Skeletal muscle satellite cell (primary cell): ENCODE measurements around the gene ALOX15B.
A peak's percentile ranks its signal among the peaks of the same experiment; 100 is the strongest.

Source experiments
- H3K27me3 ChIP-seq: 2 replicates; pipeline ENCODE4 v1.7.0; 2013; ENCODE audit warnings: low read length; ENCODE audit not compliant: control insufficient read depth, insufficient read depth
- H3K36me3 ChIP-seq: 2 replicates; pipeline ENCODE4 v1.7.0; 2013; ENCODE audit warnings: mild to moderate bottlenecking, control low read depth, low read length; ENCODE audit not compliant: insufficient read depth
- H3K4me1 ChIP-seq: 2 replicates; pipeline ENCODE4 v1.7.0; 2013; ENCODE audit warnings: low read length; ENCODE audit not compliant: control insufficient read depth, insufficient read depth
- H3K4me2 ChIP-seq: 2 replicates; pipeline ENCODE4 v1.7.0; 2013; ENCODE audit warnings: mild to moderate bottlenecking, low read length
- H3K4me3 ChIP-seq: 2 replicates; pipeline ENCODE4 v1.7.0; 2013; ENCODE audit warnings: low read length
- H3K9ac ChIP-seq: 2 replicates; pipeline ENCODE4 v1.7.0; 2013; ENCODE audit warnings: mild to moderate bottlenecking, low read depth, low read length, moderate library complexity
- H3K9me3 ChIP-seq: replicated peaks from 2 replicates; pipeline ENCODE4 v1.7.0; 2013; ENCODE audit warnings: mild to moderate bottlenecking, control low read depth, low read length

Gene ALOX15B

GRCh38 chr17:8004899-8005298 is 34.0 kb upstream of the ALOX15B start:
- H3K9ac ChIP-seq, result no peak overlapping the region
- no peaks in the 10 kb centered on the region for H3K9me3 ChIP-seq
- H3K4me3 ChIP-seq, result no peak overlapping the region
- H3K36me3 ChIP-seq, result no peaks in the 10 kb centered on the region
- peaks cover 14% of the 10 kb centered on the region for H3K4me1 ChIP-seq
- peaks cover 60% of the 10 kb centered on the region for H3K27me3 ChIP-seq
- H3K4me2 ChIP-seq, result no peak overlapping the region

GRCh38 chr17:8005357-8005756 is 33.5 kb upstream of the ALOX15B start:
- Histone ChIP-seq H3K36me3 (no peaks in the 10 kb centered on the region), H3K4me1 (peaks cover 14% of the 10 kb centered on the region), H3K4me3 (no peak overlapping the region), H3K27me3 (peaks cover 56% of the 10 kb centered on the region), H3K9ac (no peak overlapping the region), H3K4me2 (no peak overlapping the region), H3K9me3 (no peaks in the 10 kb centered on the region)

GRCh38 chr17:8005967-8006730 is 32.7 kb upstream of the ALOX15B start:
- no peak overlapping the region for H3K9ac ChIP-seq
- H3K36me3 ChIP-seq, result no peaks in the 10 kb centered on the region
- no peaks in the 10 kb centered on the region for H3K9me3 ChIP-seq
- no peak overlapping the region for H3K4me2 ChIP-seq
- peaks cover 14% of the 10 kb centered on the region for H3K4me1 ChIP-seq
- no peak overlapping the region for H3K4me3 ChIP-seq
- peaks cover 49% of the 10 kb centered on the region for H3K27me3 ChIP-seq

- H3K27me3 ChIP-seq, result peaks cover 49% of the 10 kb centered on the region
- H3K36me3 ChIP-seq, result no peaks in the 10 kb centered on the region
- no peak overlapping the region for H3K4me2 ChIP-seq
- no peaks in the 10 kb centered on the region for H3K9me3 ChIP-seq
- H3K4me1 ChIP-seq, result peaks cover 14% of the 10 kb centered on the region
- H3K9ac ChIP-seq, result no peak overlapping the region
- no peak overlapping the region for H3K4me3 ChIP-seq
These were observed 31.8 kb upstream of the ALOX15B start for GRCh38 chr17:8006836-8007680.

GRCh38 chr17:8007836-8008235 is 31.0 kb upstream of the ALOX15B start:
- no peak overlapping the region for H3K9ac ChIP-seq

GRCh38 chr17:8012045-8012580 is 26.7 kb upstream of the ALOX15B start:
- H3K4me1 ChIP-seq, result peaks cover 9% of the 10 kb centered on the region
- no peak overlapping the region for H3K4me2 ChIP-seq
- no peak overlapping the region for H3K9ac ChIP-seq
- no peak overlapping the region for H3K4me3 ChIP-seq
- no peaks in the 10 kb centered on the region for H3K9me3 ChIP-seq
- no peaks in the 10 kb centered on the region for H3K36me3 ChIP-seq
- H3K27me3 ChIP-seq, result peaks cover 51% of the 10 kb centered on the region

More at GRCh38 chr17:8007836-8008235, 31.0 kb upstream of the ALOX15B start:
- Histone ChIP-seq H3K4me1 (peaks cover 12% of the 10 kb centered on the region), H3K4me3 (no peak overlapping the region), H3K36me3 (no peaks in the 10 kb centered on the region), H3K9me3 (no peaks in the 10 kb centered on the region), H3K27me3 (peaks cover 47% of the 10 kb centered on the region), H3K4me2 (no peak overlapping the region)

- Histone ChIP-seq H3K36me3 (no peaks in the 10 kb centered on the region), H3K9ac (no peak overlapping the region), H3K27me3 (peaks cover 51% of the 10 kb centered on the region), H3K4me3 (no peak overlapping the region), H3K4me2 (no peak overlapping the region), H3K9me3 (no peaks in the 10 kb centered on the region), H3K4me1 (peaks cover 14% of the 10 kb centered on the region)
These were observed 25.7 kb upstream of the ALOX15B start for GRCh38 chr17:8012996-8013640.

GRCh38 chr17:8013731-8014557 is 24.9 kb upstream of the ALOX15B start:
- Histone ChIP-seq H3K9ac (no peak overlapping the region), H3K4me2 (no peak overlapping the region), H3K9me3 (no peaks in the 10 kb centered on the region), H3K36me3 (no peaks in the 10 kb centered on the region), H3K4me1 (peaks cover 15% of the 10 kb centered on the region), H3K27me3 (peaks cover 48% of the 10 kb centered on the region), H3K4me3 (no peak overlapping the region)

GRCh38 chr17:8014558-8014850 is 24.4 kb upstream of the ALOX15B start:
- Histone ChIP-seq H3K9me3 (no peaks in the 10 kb centered on the region), H3K27me3 (peaks cover 47% of the 10 kb centered on the region), H3K36me3 (no peaks in the 10 kb centered on the region), H3K4me2 (no peak overlapping the region), H3K9ac (no peak overlapping the region), H3K4me1 (peaks cover 20% of the 10 kb centered on the region), H3K4me3 (no peak overlapping the region)

- Histone ChIP-seq H3K4me2 (peak overlapping the region; percentile 63), H3K9ac (no peak overlapping the region), H3K27me3 (peaks cover 44% of the 10 kb centered on the region), H3K9me3 (no peaks in the 10 kb centered on the region), H3K36me3 (no peaks in the 10 kb centered on the region), H3K4me1 (peaks cover 26% of the 10 kb centered on the region), H3K4me3 (no peak overlapping the region)
These were observed 23.5 kb upstream of the ALOX15B start for GRCh38 chr17:8015236-8015956.
